ENCODE data around the gene NANOS2.

- TF ChIP-seq CTCF (IDR thresholded peaks at IDR 0.05; ENCODE audit: low read length), result no peak
- TF ChIP-seq EZH2 (optimal IDR thresholded peaks at IDR 0.05; ENCODE audit: low read depth, low read length), result no peak
- TF ChIP-seq EZH2phosphoT487 (IDR thresholded peaks at IDR 0.05; ENCODE audit: low read length), result no peak
Measured at GRCh38 chr19:45920458-45920857, 5.9 kb upstream of the NANOS2 start.
